ENCODE measurements around the gene TTC13. TPM values are rescaled to one million over a fixed set of nuclear protein-coding genes. Genes with fewer than 3 reads are reported as not detected.
"Not testable (repeated sequence)": the region's sequence is repeated elsewhere in the genome, so short reads cannot be mapped to it uniquely, and the experiment has no call there.

Gene TTC13
- total and polyA plus RNA-seq, 8 donors, result 15.2 to 29.4 (median 24.4) TPM

- no peak for TF ChIP-seq CTCF (IDR thresholded peaks at IDR 0.05)
- H3K4me3 ChIP-seq, result no peak overlapping the region
- intact Hi-C loops (cut with DNase I), result no loop called here
- H3K27me3 ChIP-seq, result no peaks in the 10 kb centered on the region
- H3K36me3 ChIP-seq, result peaks cover 0 to 27% of the 10 kb centered on the region in 2 donors
- H3K27ac ChIP-seq, result no peak overlapping the region
- DNase-seq, result no peak
- ATAC-seq, result no peak
- H3K4me1 ChIP-seq, result peaks cover 0 to 9% of the 10 kb centered on the region in 2 donors
- no peaks in the 10 kb centered on the region for H3K9me3 ChIP-seq
These were observed 7.0 kb upstream of the TTC13 start for GRCh38 chr1:230985711-230986110.

GRCh38 chr1:230984622-230985515 lies 6.2 kb upstream of the TTC13 start:
- intact Hi-C loops (cut with DNase I); H3K27me3 ChIP-seq; H3K27ac ChIP-seq; H3K4me3 ChIP-seq; DNase-seq; H3K9me3 ChIP-seq: not testable (repeated sequence)
- H3K36me3 ChIP-seq, result peaks cover 0 to 19% of the 10 kb centered on the region in 2 donors
- peak; percentile 31 for ATAC-seq
- H3K4me1 ChIP-seq, result peaks cover 0 to 18% of the 10 kb centered on the region in 2 donors

GRCh38 chr1:230983811-230984210 lies 5.2 kb upstream of the TTC13 start:
- Histone ChIP-seq H3K4me1 (peaks cover 5 to 23% of the 10 kb centered on the region in 2 donors), H3K27me3 (no peaks in the 10 kb centered on the region), H3K27ac (no peak overlapping the region), H3K4me3 (no peak overlapping the region), H3K9me3 (no peaks in the 10 kb centered on the region), H3K36me3 (peaks cover 0 to 18% of the 10 kb centered on the region in 2 donors)
- ATAC-seq, result no peak
- DNase-seq, result no peak
- TF ChIP-seq CTCF (IDR thresholded peaks at IDR 0.05), result no peak
- intact Hi-C loops (cut with DNase I), result no loop called here

- no peak overlapping the region for H3K27ac ChIP-seq
- DNase-seq, result no peak
- no peak for TF ChIP-seq CTCF (IDR thresholded peaks at IDR 0.05)
These were observed 4.0 kb upstream of the TTC13 start for GRCh38 chr1:230982696-230983095.

GRCh38 chr1:230979952-230980351 lies 1.3 kb upstream of the TTC13 start:
- ATAC-seq (no peak), DNase-seq (no peak)
- H3K27me3 ChIP-seq, result no peaks in the 10 kb centered on the region
- H3K36me3 ChIP-seq, result peaks cover 0 to 20% of the 10 kb centered on the region in 2 donors
- H3K4me1 ChIP-seq, result peaks cover 16 to 38% of the 10 kb centered on the region in 2 donors
- intact Hi-C loops (cut with DNase I), result no loop called here
- no peak overlapping the region for H3K27ac ChIP-seq
- peak overlapping the region in 1 of 2 donors; percentile 71 for H3K4me3 ChIP-seq
- H3K9me3 ChIP-seq, result no peaks in the 10 kb centered on the region
- no peak for TF ChIP-seq CTCF (IDR thresholded peaks at IDR 0.05)

More at GRCh38 chr1:230982696-230983095, 4.0 kb upstream of the TTC13 start:
- Histone ChIP-seq H3K27me3 (no peaks in the 10 kb centered on the region), H3K4me3 (no peak overlapping the region), H3K4me1 (peaks cover 7 to 24% of the 10 kb centered on the region in 2 donors), H3K36me3 (peaks cover 0 to 18% of the 10 kb centered on the region in 2 donors), H3K9me3 (no peaks in the 10 kb centered on the region)
- intact Hi-C loops (cut with DNase I), result no loop called here
- ATAC-seq, result no peak
